GM12878 (cell line): ENCODE results near the gene ZNF239. TPM values are rescaled to one million over a fixed set of nuclear protein-coding genes. Genes with fewer than 3 reads are reported as not detected.
A peak's percentile ranks its signal among the peaks of the same experiment; 100 is the strongest.

Source experiments
- ATAC-seq: fragments of 200-7000 bp; cut with Tn5 transposase; 3 replicates; pipeline ENCODE4 v1.9.1; 2020; ENCODE audit warnings: mild to moderate bottlenecking, moderate library complexity
- BruUV-seq: library from RNA; stranded (reverse); fragments of 400-500 nt; replicated peaks from 2 replicates; lab custom pipeline; 2021; lab: Mats Ljungman, UMichigan
- CTCF ChIA-PET: fragments of 300-600 bp; sonication (Branson Sonifier 250); formaldehyde crosslinking; extraction: SDS; loops from one replicate; lab custom pipeline; 2021; ENCODE audit warnings: inconsistent platforms; lab: Yijun Ruan, JAX
- POLR2A ChIA-PET: fragments of 350-600 bp; formaldehyde crosslinking; extraction: SDS; loops from one replicate; lab custom pipeline; 2021; ENCODE audit warnings: inconsistent platforms; lab: Charles Lee
- RAD21 ChIA-PET: fragments of 300-600 bp; sonication (Branson Sonifier 250); formaldehyde crosslinking; loops from one replicate; lab custom pipeline; 2023; ENCODE audit warnings: antibody characterized with exemption; ENCODE audit not compliant: unreplicated experiment; lab: Charles Lee
- SMC1A ChIA-PET: fragments of 300-600 bp; sonication (Branson Sonifier 250); formaldehyde crosslinking; loops from one replicate; lab custom pipeline; 2023; ENCODE audit not compliant: unreplicated experiment, uncharacterized antibody; lab: Charles Lee
- DNase-seq: peaks from one replicate; pipeline ENCODE4 v3.0.0-alpha.2; 2011; ENCODE audit warnings: low read depth, low spot score
- FAIRE-seq: peaks from 3 replicates; lab custom pipeline; 2011; peaks lifted over from hg19 to GRCh38; lab: Jason Lieb, UNC
- H2AFZ ChIP-seq: 2 replicates; pipeline ENCODE4 v1.6.0; 2011; ENCODE audit warnings: low read depth, low read length, control low read depth; ENCODE audit not compliant: control insufficient read depth
- H3K27ac ChIP-seq: 2 replicates; pipeline ENCODE4 v1.5.1; 2011; ENCODE audit warnings: control low read depth; ENCODE audit not compliant: control insufficient read depth, insufficient read depth
- H3K27me3 ChIP-seq, 2 experiments: replicated peaks in 1 of 2; 2 replicates each; pipeline versions ENCODE4 v1.6.0 to v1.6.1; 2011; ENCODE audit warnings: low read length in 1 of 2; ENCODE audit not compliant: control insufficient read depth in 2 of 2, insufficient read depth in 2 of 2
- H3K36me3 ChIP-seq, 2 experiments: 2 replicates each; pipeline ENCODE4 v1.5.1; 2011; ENCODE audit warnings: low read length in 1 of 2; ENCODE audit not compliant: control insufficient read depth in 2 of 2, insufficient read depth in 2 of 2
- H3K4me1 ChIP-seq: 2 replicates; pipeline ENCODE4 v1.6.1; 2011; ENCODE audit warnings: mild to moderate bottlenecking, low read length, moderate library complexity, mixed read lengths; ENCODE audit not compliant: control insufficient read depth, insufficient read depth
- H3K4me2 ChIP-seq: 2 replicates; pipeline ENCODE4 v1.6.0; 2011; ENCODE audit warnings: control low read depth; ENCODE audit not compliant: control insufficient read depth, insufficient read depth
- H3K4me3 ChIP-seq: fragments of 200-600 bp; sonication (generic); 2 replicates; pipeline ENCODE4 v1.5.1; 2016
- H3K79me2 ChIP-seq: 2 replicates; pipeline ENCODE4 v1.6.0; 2011; ENCODE audit warnings: low read length; ENCODE audit not compliant: control insufficient read depth, insufficient read depth
- H3K9ac ChIP-seq: 2 replicates; pipeline ENCODE4 v1.8.0; 2011; ENCODE audit warnings: low read length, control low read depth, mixed read lengths; ENCODE audit not compliant: control insufficient read depth, insufficient read depth
- H3K9me3 ChIP-seq: replicated peaks from 3 replicates; pipeline ENCODE4 v1.5.1; 2011; ENCODE audit warnings: mild to moderate bottlenecking, low read length; ENCODE audit not compliant: control insufficient read depth, insufficient read depth
- H4K20me1 ChIP-seq: 2 replicates; pipeline ENCODE4 v1.6.0; 2011; ENCODE audit not compliant: control insufficient read depth, insufficient read depth
- BHLHE40 ChIP-seq, 2 experiments: fragments of 450-650 bp in 1 of 2; IDR thresholded peaks; 2 replicates each; pipeline ENCODE4 v1.6.1; 2011 to 2017; ENCODE audit warnings: low read depth in 2 of 2, borderline replicate concordance in 1 of 2, improper control_type of control experiment in 1 of 2, low read length in 1 of 2, mild to moderate bottlenecking in 1 of 2
- CEBPB ChIP-seq, 2 experiments: fragments of 150-350 bp in 1 of 2; IDR thresholded peaks; 2 replicates each; pipeline ENCODE4 v1.6.1; 2012 to 2014; ENCODE audit warnings: low read depth in 2 of 2, low read length in 2 of 2, borderline replicate concordance in 1 of 2, inconsistent platforms in 1 of 2
- CREM ChIP-seq: IDR thresholded peaks from 2 replicates; pipeline ENCODE4 v1.6.1; 2014; ENCODE audit warnings: antibody characterized with exemption, low read depth
- DPF2 ChIP-seq: fragments of 450-650 bp; IDR thresholded peaks from 2 replicates; pipeline ENCODE4 v1.6.1; 2017; ENCODE audit warnings: mild to moderate bottlenecking
- EED ChIP-seq: sonication (generic); IDR thresholded peaks from 2 replicates; pipeline ENCODE4 v1.6.1; 2016; ENCODE audit warnings: antibody characterized with exemption, low read depth
- EP300 ChIP-seq, 2 experiments: fragments of 150-350 bp in 1 of 2; IDR thresholded peaks; 2 replicates each; pipeline ENCODE4 v1.6.1; 2011 to 2012; ENCODE audit warnings: low read depth in 2 of 2, low read length in 2 of 2, borderline replicate concordance in 1 of 2, improper control_type of control experiment in 1 of 2, inconsistent platforms in 1 of 2; ENCODE audit not compliant: control insufficient read depth in 1 of 2
- ETV6 ChIP-seq, 2 experiments: fragments of 450-650 bp in 1 of 2; IDR thresholded peaks in 1 of 2; conservative IDR thresholded peaks in 1 of 2; 2 replicates each; pipeline ENCODE4 v1.6.1; 2014; ENCODE audit warnings: antibody characterized with exemption in 1 of 2, borderline replicate concordance in 1 of 2, low read depth in 1 of 2, mild to moderate bottlenecking in 1 of 2, moderate library complexity in 1 of 2
- IKZF1 ChIP-seq: fragments of 450-650 bp; conservative IDR thresholded peaks from 2 replicates; pipeline ENCODE4 v1.6.1; 2017; ENCODE audit warnings: antibody characterized with exemption, mild to moderate bottlenecking
- MEF2A ChIP-seq: IDR thresholded peaks from 2 replicates; pipeline ENCODE4 v1.6.1; 2011; ENCODE audit warnings: low read depth, mild to moderate bottlenecking, low read length, moderate library complexity; ENCODE audit not compliant: insufficient read depth
- NFXL1 ChIP-seq: fragments of 450-650 bp; IDR thresholded peaks from 2 replicates; pipeline ENCODE4 v1.6.1; 2017; ENCODE audit warnings: antibody characterized with exemption, mild to moderate bottlenecking, borderline replicate concordance
- NKRF ChIP-seq: fragments of 450-650 bp; conservative IDR thresholded peaks from 2 replicates; pipeline ENCODE4 v1.6.1; 2017; ENCODE audit warnings: mild to moderate bottlenecking, moderate library complexity
- NR2C1 ChIP-seq: fragments of 450-650 bp; IDR thresholded peaks from 2 replicates; pipeline ENCODE4 v1.6.1; 2017; ENCODE audit warnings: antibody characterized with exemption, mild to moderate bottlenecking, moderate library complexity
- POLR2AphosphoS2 ChIP-seq: IDR thresholded peaks from 2 replicates; pipeline ENCODE4 v1.6.1; 2011; ENCODE audit warnings: low read depth, mild to moderate bottlenecking, low read length, improper control_type of control experiment, moderate library complexity
- RUNX3 ChIP-seq: IDR thresholded peaks from 2 replicates; pipeline ENCODE4 v1.6.1; 2012; ENCODE audit warnings: low read length, inconsistent platforms
- SKIL ChIP-seq: fragments of 450-650 bp; IDR thresholded peaks from 2 replicates; pipeline ENCODE4 v1.6.1; 2017; ENCODE audit warnings: mild to moderate bottlenecking, low read depth, inconsistent platforms; ENCODE audit not compliant: poor library complexity, severe bottlenecking
- SUPT20H ChIP-seq: IDR thresholded peaks from 2 replicates; pipeline ENCODE4 v1.6.1; 2011; ENCODE audit warnings: low read depth, mild to moderate bottlenecking, low read length, moderate library complexity, borderline replicate concordance; ENCODE audit not compliant: control insufficient read depth
- WGBS: methylation state at CpG from one replicate; pipeline ENCODE4 v1.1.6; 2016; ENCODE audit warnings: low lambda C conversion rate; ENCODE audit not compliant: insufficient replicate concordance, insufficient coverage; ENCODE audit errors: missing lambda C conversion rate; 5-methylcytosine and 5-hydroxymethylcytosine counted together
- in situ Hi-C: fragments of 300-500 bp; cut with MboI; formaldehyde crosslinking; loops from 9 replicates; pipeline ENCODE4 v1.14.3; 2018; ENCODE audit warnings: mixed read lengths
- intact Hi-C: fragments of 100-400 bp; cut with micrococcal nuclease; formaldehyde crosslinking; loops from one replicate; pipeline ENCODE4 v1.14.2; 2022; ENCODE audit not compliant: unreplicated experiment
- polyA plus RNA-seq, 11 experiments: library from polyadenylated mRNA; depleted of rRNA in 4 of 11; unstranded in 6 of 11; stranded (reverse) in 5 of 11; fragments of >200 nt; fragmentation: Nextera tagmentation in 4 of 11; fragmentation: Illumina TruSeq in 1 of 11; extraction: Ambion mirVana in 4 of 11; extraction: Trizol in 1 of 11; gene quantifications; 1 replicate in 1 of 11; 2 replicates in 10 of 11; pipeline versions ENCODE4 v1.2.1 to v1.2.3, GENCODE V29; 2011 to 2016; ENCODE audit warnings: inconsistent platforms in 2 of 11, missing spikeins in 2 of 11, low read depth in 1 of 11
- total RNA-seq, 4 experiments: library from RNA; depleted of rRNA in 3 of 4; stranded (reverse); fragments of >200 nt in 3 of 4; fragmentation: Illumina TruSeq in 1 of 4; extraction: Trizol in 1 of 4; gene quantifications; 2 replicates each; pipeline versions ENCODE4 v1.2.1 to v1.2.3, GENCODE V29; 2013 to 2021

Gene ZNF239
- total and polyA plus RNA-seq, 10 of the 15 experiments (the other 5 are each of a cell fraction or from before 2014, with no cell fraction given) = 0.12 to 0.75 (median 0.43) TPM

- CTCF ChIA-PET = interaction anchor here (1.0 to 1.5 kb wide), 4 partner anchors 8 to 75 kb away, joined by 3 to 4 read pairs (median 3); no protein-coding TSS in a partner anchor
- BruUV-seq = no TSS peak
- POLR2A ChIA-PET = interaction anchor here (0.7 to 1.0 kb wide), 2 partner anchors 10 to 54 kb away, joined by 3 read pairs; partner anchors contain the start of gene ZNF485
- Histone ChIP-seq H3K4me2 (peak overlapping the region; percentile 67), H3K4me1 (peaks cover 23% of the 10 kb centered on the region), H3K4me3 (peak overlapping the region; percentile 60; the same call in 1 of the 2 replicates), H3K27me3 (no peaks in the 10 kb centered on the region), H4K20me1 (no peaks in the 10 kb centered on the region), H3K9me3 (peaks cover 8% of the 10 kb centered on the region), H3K79me2 (no peaks in the 10 kb centered on the region), H3K36me3 (no peaks in the 10 kb centered on the region), H3K27ac (peak overlapping the region; percentile 91), H2AFZ (peak overlapping the region; percentile 65), H3K9ac (peak overlapping the region; percentile 56)
- ATAC-seq = peak; percentile 80
- peak; percentile 91 for FAIRE-seq
- RAD21 ChIA-PET = interaction anchor here (1.3 to 1.4 kb wide), 2 partner anchors 12 to 53 kb away, joined by 4 read pairs; partner anchors contain the start of gene ZNF32
- in situ Hi-C loops (no loop called here), intact Hi-C loops (loop anchor here (5.0 kb wide), 1 partner anchor 189 kb away; the partner anchor contains the start of gene HNRNPF)
- SMC1A ChIA-PET = interaction anchor here (0.7 to 2.5 kb wide), 4 partner anchors 11 to 53 kb away, joined by 3 to 18 read pairs (median 8); partner anchors contain the start of genes ZNF32 and ZNF485
- WGBS = 16% methylated on average over 7 of the region's 7 CpGs
- peak; percentile 78 for DNase-seq
- TF ChIP-seq SUPT20H = no peak
- no peak for TF ChIP-seq NFXL1
- no peak for TF ChIP-seq POLR2AphosphoS2
- peak; percentile 49 to 55; a peak in 1 of 4 replicates for TF ChIP-seq BHLHE40 (IDR thresholded peaks at IDR 0.05; ENCODE audit: borderline replicate concordance in 1 of 2, low read depth in 2 of 2, low read length in 1 of 2)
- no peak for TF ChIP-seq DPF2
- TF ChIP-seq IKZF1 = peak; percentile 95
- peak; percentile 88 for TF ChIP-seq MEF2A
- peak; percentile 48 for TF ChIP-seq SKIL
- peak in 1 of 2 experiments; percentile 33; a peak in 1 of 4 replicates for TF ChIP-seq CEBPB (IDR thresholded peaks at IDR 0.05; ENCODE audit: borderline replicate concordance in 1 of 2, low read depth in 2 of 2, low read length in 2 of 2)
- 0 out of 4 replicates have a peak, but pooled peaks have one; percentile 27 to 44 for TF ChIP-seq EP300 (IDR thresholded peaks at IDR 0.05; ENCODE audit: borderline replicate concordance in 1 of 2, control insufficient read depth in 1 of 2, low read depth in 2 of 2, low read length in 2 of 2)
- TF ChIP-seq ETV6 (conservative IDR thresholded peaks at IDR 0.05 in 1 of 2, IDR thresholded peaks at IDR 0.05 in 1 of 2; ENCODE audit: borderline replicate concordance in 1 of 2, low read depth in 1 of 2) = peak in 1 of 2 experiments; percentile 80; a peak in 2 of 4 replicates
- TF ChIP-seq EED = peak; percentile 91
- TF ChIP-seq CREM = peak; percentile 50; the same call in 1 of the 2 replicates
- no peak for TF ChIP-seq NR2C1
- TF ChIP-seq RUNX3 = peak; percentile 89
- no peak for TF ChIP-seq NKRF
Measured at GRCh38 chr10:43595739-43596298, 21.4 kb upstream of the ZNF239 start.
